Muscle layer of colon (tissue), 2 donors: ENCODE measurements around the gene STXBP6.

Experiments
- H3K27ac ChIP-seq: one replicate; pipeline ENCODE4 v1.7.0; 2013; ENCODE audit warnings: low read depth, mild to moderate bottlenecking, low read length, moderate library complexity
- H3K27me3 ChIP-seq, 2 donors: one replicate each; pipeline ENCODE4 v1.7.0; 2013; ENCODE audit warnings: low read length in 2 of 2, mild to moderate bottlenecking in 2 of 2; ENCODE audit not compliant: insufficient read depth in 2 of 2, control insufficient read depth in 1 of 2
- H3K36me3 ChIP-seq: one replicate; pipeline ENCODE4 v1.7.0; 2013; ENCODE audit warnings: mild to moderate bottlenecking, low read length; ENCODE audit not compliant: insufficient read depth
- H3K4me1 ChIP-seq: one replicate; pipeline ENCODE4 v1.7.0; 2013; ENCODE audit warnings: mild to moderate bottlenecking, low read length; ENCODE audit not compliant: insufficient read depth
- H3K4me3 ChIP-seq, 2 donors: one replicate each; pipeline ENCODE4 v1.7.0; 2013; ENCODE audit warnings: low read length in 2 of 2, low read depth in 1 of 2, mild to moderate bottlenecking in 1 of 2, moderate library complexity in 1 of 2
- H3K9ac ChIP-seq: one replicate; pipeline ENCODE4 v1.7.0; 2013; ENCODE audit warnings: low read length
- H3K9me3 ChIP-seq: one replicate; pipeline ENCODE4 v1.7.0; 2013; ENCODE audit warnings: mild to moderate bottlenecking, low read length
- donor health status: abdominal sarcoma.
- donor health status: Adenocarcinoma of cecum.

STXBP6 gene

GRCh38 chr14:24766434-24766833 is 283.5 kb downstream of the STXBP6 start:
- Histone ChIP-seq H3K4me1 (no peaks in the 10 kb centered on the region), H3K27me3 (no peaks in the 10 kb centered on the region), H3K9me3 (no peaks in the 10 kb centered on the region), H3K27ac (no peak overlapping the region), H3K36me3 (no peaks in the 10 kb centered on the region), H3K4me3 (no peak overlapping the region), H3K9ac (no peak overlapping the region)

- no peak overlapping the region for H3K27ac ChIP-seq
- no peaks in the 10 kb centered on the region for H3K4me1 ChIP-seq
- H3K9ac ChIP-seq = no peak overlapping the region
- no peaks in the 10 kb centered on the region for H3K9me3 ChIP-seq
- H3K27me3 ChIP-seq = no peaks in the 10 kb centered on the region
- H3K36me3 ChIP-seq = no peaks in the 10 kb centered on the region
- no peak overlapping the region for H3K4me3 ChIP-seq
Observed at GRCh38 chr14:24761141-24761540, 288.8 kb downstream of the STXBP6 start.
